Left lobe of liver (tissue), 2 donors: Measurements from ENCODE around the gene CPD. TPM values are rescaled to one million over a fixed set of nuclear protein-coding genes. Genes with fewer than 3 reads are reported as not detected.

Experiments used
- ATAC-seq: fragments of 200-7000 bp; cut with Tn5 transposase; one replicate; pipeline ENCODE4 v1.9.1; 2020; ENCODE audit warnings: mild to moderate bottlenecking, moderate library complexity
- DNase-seq: peaks from one replicate; pipeline ENCODE4 v3.0.0-alpha.2; 2020; ENCODE audit warnings: low spot score
- total RNA-seq: library from RNA; stranded (reverse); gene quantifications from one replicate; pipeline ENCODE4 v1.2.1, GENCODE V29; 2021
- donor health status: DM: no; HTN: no; CAD: no; lungs with moderate emphysema.
- donor health status: DM: no; HTN: yes; CAD: no.

Gene CPD
- total RNA-seq, 1 donor from 2014 or later, result 33.8 TPM

DNA sequence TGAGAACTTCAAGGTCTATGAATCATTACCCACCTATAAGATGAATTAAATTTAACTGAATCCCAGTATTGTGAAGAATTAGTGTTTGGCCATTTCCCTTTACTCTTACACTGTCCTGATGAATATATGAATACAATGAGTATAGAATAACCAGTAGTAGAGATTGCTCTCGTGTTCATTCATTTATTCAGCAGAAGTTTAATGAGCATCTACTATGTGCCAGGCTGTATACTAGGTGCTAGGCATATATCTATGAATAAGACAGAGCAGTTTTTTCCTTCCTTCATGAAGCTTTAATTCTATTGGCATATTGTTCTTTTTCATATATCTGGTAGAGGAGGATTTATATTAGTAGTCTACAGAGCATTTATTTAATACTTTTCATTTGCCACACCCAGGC lies 104.4 kb downstream of the CPD start:
- DNase-seq (no peak), ATAC-seq (no peak)

DNA sequence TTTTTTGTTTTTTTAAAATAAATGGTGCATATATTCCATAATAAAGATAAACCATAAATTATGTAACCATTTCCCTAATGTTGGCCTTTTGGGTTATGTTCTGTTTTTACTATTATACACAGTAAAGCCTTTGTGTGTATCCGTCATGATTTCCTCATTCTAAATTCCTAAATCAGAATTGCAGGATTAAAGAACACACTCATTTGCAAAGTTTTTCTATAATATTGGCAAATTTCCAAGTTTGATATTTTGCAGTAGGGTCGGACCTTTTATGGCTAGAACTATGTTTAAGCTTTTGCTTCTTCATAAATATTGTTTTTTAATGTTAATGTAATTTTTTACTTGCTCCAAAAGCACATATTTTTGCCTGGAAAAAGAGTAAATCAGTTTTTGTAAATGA lies 115.1 kb downstream of the CPD start:
- ATAC-seq, result no peak
- DNase-seq, result no peak

DNA sequence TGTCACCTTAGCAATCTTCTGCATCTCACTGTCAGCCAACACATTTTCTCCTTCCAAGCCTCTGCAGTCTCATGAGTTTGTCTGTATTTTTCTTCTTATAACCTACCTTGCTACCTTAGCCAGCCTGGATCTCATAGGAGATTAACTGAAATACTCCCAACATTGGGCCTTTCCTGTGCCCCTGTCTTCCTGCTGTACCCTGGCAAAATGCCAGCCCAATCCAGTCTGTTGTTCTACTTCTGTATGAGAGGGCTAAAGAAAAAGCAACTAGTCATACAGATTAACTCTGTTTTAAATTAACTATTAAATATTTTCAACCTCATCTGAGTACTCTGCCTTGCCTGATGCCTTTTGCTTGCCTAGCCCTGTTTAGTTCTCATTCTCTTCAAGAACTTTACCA lies 116.9 kb downstream of the CPD start:
- ATAC-seq (no peak), DNase-seq (no peak)

DNA sequence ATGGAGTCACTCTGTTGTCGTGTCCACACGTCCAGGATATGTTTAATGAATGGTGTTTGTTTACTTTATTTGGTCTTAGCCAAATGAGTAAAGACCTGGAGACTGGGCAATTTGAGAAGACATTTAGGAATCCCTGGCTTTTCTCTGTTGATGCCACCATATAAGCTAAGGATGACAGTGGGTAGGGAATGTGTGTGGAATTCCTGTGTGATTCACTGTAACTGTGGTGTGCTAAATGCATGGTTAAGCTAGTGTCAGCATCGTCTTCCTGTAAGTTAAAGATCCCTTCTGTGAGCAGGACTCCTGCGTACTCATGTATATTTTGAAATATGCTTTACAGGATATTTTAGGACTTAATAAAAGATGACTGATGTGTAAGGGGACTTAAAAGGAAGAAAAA lies 124.8 kb downstream of the CPD start:
- ATAC-seq (no peak), DNase-seq (no peak)

DNA sequence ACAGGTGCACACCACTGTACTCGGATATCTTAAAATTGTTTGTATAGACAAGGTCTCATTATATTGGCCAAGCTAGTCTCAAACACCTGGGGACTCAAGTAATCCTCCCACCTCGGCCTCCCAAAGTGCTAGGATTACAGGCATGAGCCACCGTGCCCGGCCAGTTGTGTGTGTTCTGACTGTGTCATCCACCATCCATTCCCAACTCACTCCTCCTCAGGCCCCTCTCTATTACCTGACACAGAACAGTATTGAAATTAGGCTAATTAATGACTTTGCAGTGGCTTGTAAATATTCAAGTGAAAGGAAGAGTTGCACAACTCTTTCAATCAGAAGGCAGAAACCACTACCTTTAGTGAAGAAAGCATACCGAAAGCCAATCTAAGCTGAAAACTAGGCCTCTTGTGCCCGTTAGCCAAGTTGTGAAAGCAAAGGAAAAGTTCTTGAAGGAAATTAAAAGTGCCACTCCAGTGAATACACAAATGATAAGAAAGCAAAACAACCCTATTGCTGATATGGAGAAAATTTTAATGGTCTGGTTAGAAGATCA lies 127.2 kb downstream of the CPD start:
- DNase-seq (no peak), ATAC-seq (no peak)

DNA sequence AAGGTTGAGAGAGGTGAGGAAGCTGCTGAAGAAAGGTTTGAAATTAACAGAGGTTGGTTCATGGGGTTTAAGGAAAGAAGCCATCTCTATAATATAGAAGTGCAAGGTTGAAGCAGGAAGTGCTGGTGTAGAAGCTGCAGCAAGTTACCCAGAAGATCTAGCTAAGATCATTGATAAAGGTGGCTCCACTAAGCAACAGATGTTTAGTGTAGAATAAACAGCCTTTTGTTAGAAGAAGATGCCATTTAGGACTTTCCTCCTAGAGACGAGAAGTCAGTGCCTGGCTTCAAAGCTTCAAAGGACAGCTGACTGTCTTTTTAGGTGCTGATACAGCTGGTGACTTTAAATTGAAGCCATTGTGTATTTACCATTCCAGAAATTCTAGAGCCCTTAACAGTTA lies 127.8 kb downstream of the CPD start:
- ATAC-seq, result no peak
- DNase-seq, result no peak

DNA sequence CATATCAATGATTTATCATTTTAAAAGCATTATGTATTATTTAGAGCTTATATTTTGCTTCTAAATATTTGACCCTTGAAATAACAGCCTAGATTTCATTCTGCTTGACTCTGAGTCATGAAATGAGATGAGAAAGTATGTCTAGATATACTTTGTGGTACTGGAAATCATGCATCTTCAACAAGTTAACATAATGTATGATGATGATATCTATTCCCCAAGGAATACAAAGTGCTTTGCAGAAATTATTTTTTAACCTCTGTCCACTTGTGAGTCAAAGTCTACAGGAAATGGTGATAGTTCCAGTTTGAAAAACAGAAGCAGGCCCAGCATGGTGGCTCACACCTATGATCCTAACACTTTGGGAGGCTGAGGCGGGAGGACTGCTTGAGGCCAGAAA lies 134.6 kb downstream of the CPD start:
- no peak for ATAC-seq
- no peak for DNase-seq

DNA sequence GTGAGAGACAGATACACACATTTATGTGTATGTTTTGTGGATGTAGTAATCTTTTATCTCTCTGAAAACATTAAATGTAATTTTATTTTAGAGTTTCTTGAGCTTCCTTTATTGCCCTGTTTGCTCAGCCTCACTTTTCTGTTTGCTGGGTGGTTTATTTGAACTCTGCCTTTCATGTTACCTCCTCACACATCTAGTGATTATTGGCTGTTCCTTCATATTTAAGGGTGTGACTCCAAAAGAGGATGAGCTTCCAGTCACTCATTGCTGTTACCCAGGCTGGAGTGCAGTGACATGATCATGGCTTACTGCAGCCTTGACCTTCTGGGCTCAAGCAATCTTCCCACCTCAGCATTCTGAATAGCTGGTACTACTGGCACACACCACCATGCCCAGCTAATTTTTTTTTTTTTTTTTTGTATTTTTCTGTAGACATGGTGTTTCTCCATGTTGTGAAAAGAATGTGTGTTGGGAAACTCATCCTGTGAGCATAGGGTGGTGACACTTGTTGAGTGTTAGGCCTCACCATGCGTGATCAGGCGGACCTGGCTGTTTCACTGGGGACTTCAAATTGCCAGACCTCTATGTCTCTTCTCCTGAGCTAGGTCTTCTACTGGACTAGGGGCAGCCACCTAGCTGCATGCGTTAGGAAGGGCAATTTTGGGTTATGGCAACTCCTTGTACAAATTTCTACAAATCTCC lies 136.3 kb downstream of the CPD start:
- no peak for DNase-seq
- no peak for ATAC-seq

DNA sequence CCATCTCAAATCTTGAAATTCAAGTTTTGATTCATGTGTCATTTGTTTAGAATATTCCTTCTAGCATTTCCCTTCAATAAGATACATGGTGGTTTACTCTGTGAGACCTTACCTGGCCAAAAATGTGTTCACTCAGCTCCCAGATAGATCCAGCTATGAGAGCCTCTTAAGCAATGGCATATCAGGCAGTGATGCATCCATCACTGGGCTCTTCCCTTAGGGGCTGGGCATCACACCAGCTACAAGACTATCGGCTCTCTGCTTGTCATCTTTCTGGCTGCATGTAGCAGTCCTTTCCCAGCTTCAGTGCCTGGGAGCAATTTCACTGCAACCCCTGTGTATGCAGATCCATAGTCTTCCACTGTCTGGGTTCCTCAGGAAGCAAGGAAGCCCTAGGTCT lies 139.1 kb downstream of the CPD start:
- no peak for ATAC-seq

DNA sequence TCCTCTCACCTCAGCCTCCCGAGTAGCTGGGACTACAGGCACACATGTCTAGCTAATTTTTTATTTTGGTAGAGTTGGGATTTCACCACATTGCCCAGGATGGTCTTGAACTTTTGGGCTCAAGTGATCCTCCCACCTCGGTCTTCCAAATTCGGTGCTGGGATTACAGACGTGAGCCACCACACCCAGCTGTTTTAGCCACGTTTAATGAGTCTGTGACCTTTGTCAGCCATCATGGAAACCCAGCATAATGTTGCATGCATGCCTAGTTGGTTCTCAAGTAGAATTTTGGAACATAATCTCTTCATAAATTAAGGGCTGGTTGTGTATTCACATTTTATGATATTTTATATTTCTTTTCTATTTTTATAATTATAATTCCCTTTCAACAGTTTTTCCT lies 140.4 kb downstream of the CPD start:
- ATAC-seq, result no peak
- no peak for DNase-seq

More for the DNA sequence above, 139.1 kb downstream of the CPD start:
- no peak for DNase-seq

Other genes starting within 250 kb of the CPD start
- gene SLC6A4, start 143.2 kb upstream of the CPD start, total RNA-seq, result 0.13 TPM
- 8.1 TPM for gene BLMH, start 87.0 kb upstream of the CPD start, total RNA-seq
- not detected for gene TMIGD1, start 44.9 kb upstream of the CPD start, total RNA-seq
- 23.2 TPM for gene GOSR1, start 98.5 kb downstream of the CPD start, total RNA-seq